Panc1 (cell line): ENCODE measurements around the gene ERICH4. TPM values are rescaled to one million over a fixed set of nuclear protein-coding genes. Genes with fewer than 3 reads are reported as not detected.

Experiments
- ATAC-seq: fragments of 200-7000 bp; cut with Tn5 transposase; 2 replicates; pipeline ENCODE4 v1.9.1; 2020; ENCODE audit warnings: mild to moderate bottlenecking, moderate library complexity
- BruUV-seq: library from RNA; stranded (reverse); fragments of 400-500 nt; replicated peaks from 2 replicates; lab custom pipeline; 2021; lab: Mats Ljungman, UMichigan
- CTCF ChIA-PET: fragments of 300-600 bp; sonication (Branson Sonifier 250); formaldehyde crosslinking; loops from one replicate; lab custom pipeline; 2022; ENCODE audit warnings: antibody characterized with exemption; lab: Charles Lee
- POLR2A ChIA-PET: fragments of 300-600 bp; sonication (Branson Sonifier 250); formaldehyde crosslinking; loops from one replicate; lab custom pipeline; 2022; ENCODE audit warnings: antibody characterized with exemption; lab: Charles Lee
- DNase-seq: peaks from one replicate; pipeline ENCODE4 v3.0.0-alpha.2; 2010; ENCODE audit warnings: low read depth, low spot score
- H3K27ac ChIP-seq: 2 replicates; pipeline ENCODE4 v1.5.1; 2011; ENCODE audit warnings: mild to moderate bottlenecking, low read length, inconsistent platforms
- H3K27me3 ChIP-seq: fragments of 200-500 bp; sonication (Bioruptor generic); 2 replicates; pipeline ENCODE4 v1.6.0; 2014; ENCODE audit warnings: low read length, inconsistent platforms; ENCODE audit not compliant: control insufficient read depth, insufficient read depth
- H3K36me3 ChIP-seq: fragments of 200-500 bp; sonication (Bioruptor generic); 2 replicates; pipeline ENCODE4 v1.5.1; 2014; ENCODE audit warnings: inconsistent platforms, mild to moderate bottlenecking, low read length, moderate library complexity; ENCODE audit not compliant: control insufficient read depth, insufficient read depth
- H3K4me1 ChIP-seq: 2 replicates; pipeline ENCODE4 v1.5.1; 2011; ENCODE audit warnings: inconsistent platforms, mild to moderate bottlenecking, low read length, moderate library complexity; ENCODE audit not compliant: control insufficient read depth, insufficient read depth
- H3K4me3 ChIP-seq, 2 experiments: 2 replicates each; pipeline ENCODE4 v1.5.1; 2011 to 2012; ENCODE audit warnings: low read depth in 2 of 2, low read length in 2 of 2, mild to moderate bottlenecking in 2 of 2, inconsistent platforms in 1 of 2, moderate library complexity in 1 of 2
- H3K9me3 ChIP-seq: fragments of 200-500 bp; sonication (Bioruptor generic); 2 replicates; pipeline ENCODE4 v1.5.1; 2014; ENCODE audit warnings: low read depth, mild to moderate bottlenecking, inconsistent platforms, low read length, moderate library complexity; ENCODE audit not compliant: control insufficient read depth, insufficient read depth
- POLR2AphosphoS5 ChIP-seq: IDR thresholded peaks from 2 replicates; pipeline ENCODE4 v1.6.1; 2012; ENCODE audit warnings: mild to moderate bottlenecking, low read depth, low read length, moderate library complexity
- SIN3A ChIP-seq: IDR thresholded peaks from 2 replicates; pipeline ENCODE4 v1.6.1; 2012; ENCODE audit warnings: low read depth, mild to moderate bottlenecking, low read length, moderate library complexity, borderline replicate concordance; ENCODE audit not compliant: insufficient read depth
- TCF7L2 ChIP-seq: IDR thresholded peaks from 2 replicates; pipeline ENCODE4 v1.6.1; 2011; ENCODE audit warnings: mild to moderate bottlenecking, low read depth, low read length, inconsistent platforms
- in situ Hi-C: cut with HindIII; loops from 2 replicates; pipeline ENCODE4 v1.10.0; 2016; ENCODE audit warnings: low sequenced_read_pairs, low pct_unique_long_range_greater_than_20kb
- intact Hi-C: fragments of 100-400 bp; cut with micrococcal nuclease; formaldehyde crosslinking; loops from one replicate; pipeline ENCODE4 v1.10.0; 2022; ENCODE audit not compliant: unreplicated experiment
- total RNA-seq: library from RNA; stranded (reverse); gene quantifications from one replicate; pipeline ENCODE4 v1.2.1, GENCODE V29; 2021; ENCODE audit not compliant: unreplicated experiment
- TF ChIP-seq, protein P1 (sequence below): fragments of 450-650 bp; IDR thresholded peaks from 2 replicates; pipeline ENCODE4 v1.5.1; 2017; ENCODE audit warnings: mild to moderate bottlenecking
- TF ChIP-seq, protein P2 (sequence below), 2 experiments: IDR thresholded peaks; 2 replicates each; pipeline ENCODE4 v1.6.1; 2011 to 2012; ENCODE audit warnings: low read depth in 2 of 2, control low read depth in 1 of 2, low read length in 1 of 2, mild to moderate bottlenecking in 1 of 2, moderate library complexity in 1 of 2; ENCODE audit not compliant: insufficient read depth in 1 of 2

Gene ERICH4
- total RNA-seq, 1 experiment from 2014 or later: not detected

GRCh38 chr19:41422456-41422855 is 20.5 kb upstream of the ERICH4 start:
- no TSS peak for BruUV-seq
- H3K27ac ChIP-seq: no peak overlapping the region
- TF ChIP-seq, protein P1, sequence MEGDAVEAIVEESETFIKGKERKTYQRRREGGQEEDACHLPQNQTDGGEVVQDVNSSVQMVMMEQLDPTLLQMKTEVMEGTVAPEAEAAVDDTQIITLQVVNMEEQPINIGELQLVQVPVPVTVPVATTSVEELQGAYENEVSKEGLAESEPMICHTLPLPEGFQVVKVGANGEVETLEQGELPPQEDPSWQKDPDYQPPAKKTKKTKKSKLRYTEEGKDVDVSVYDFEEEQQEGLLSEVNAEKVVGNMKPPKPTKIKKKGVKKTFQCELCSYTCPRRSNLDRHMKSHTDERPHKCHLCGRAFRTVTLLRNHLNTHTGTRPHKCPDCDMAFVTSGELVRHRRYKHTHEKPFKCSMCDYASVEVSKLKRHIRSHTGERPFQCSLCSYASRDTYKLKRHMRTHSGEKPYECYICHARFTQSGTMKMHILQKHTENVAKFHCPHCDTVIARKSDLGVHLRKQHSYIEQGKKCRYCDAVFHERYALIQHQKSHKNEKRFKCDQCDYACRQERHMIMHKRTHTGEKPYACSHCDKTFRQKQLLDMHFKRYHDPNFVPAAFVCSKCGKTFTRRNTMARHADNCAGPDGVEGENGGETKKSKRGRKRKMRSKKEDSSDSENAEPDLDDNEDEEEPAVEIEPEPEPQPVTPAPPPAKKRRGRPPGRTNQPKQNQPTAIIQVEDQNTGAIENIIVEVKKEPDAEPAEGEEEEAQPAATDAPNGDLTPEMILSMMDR: no peak
- TF ChIP-seq SIN3A (no peak), TCF7L2 (no peak), POLR2AphosphoS5 (no peak)
- TF ChIP-seq, protein P2, sequence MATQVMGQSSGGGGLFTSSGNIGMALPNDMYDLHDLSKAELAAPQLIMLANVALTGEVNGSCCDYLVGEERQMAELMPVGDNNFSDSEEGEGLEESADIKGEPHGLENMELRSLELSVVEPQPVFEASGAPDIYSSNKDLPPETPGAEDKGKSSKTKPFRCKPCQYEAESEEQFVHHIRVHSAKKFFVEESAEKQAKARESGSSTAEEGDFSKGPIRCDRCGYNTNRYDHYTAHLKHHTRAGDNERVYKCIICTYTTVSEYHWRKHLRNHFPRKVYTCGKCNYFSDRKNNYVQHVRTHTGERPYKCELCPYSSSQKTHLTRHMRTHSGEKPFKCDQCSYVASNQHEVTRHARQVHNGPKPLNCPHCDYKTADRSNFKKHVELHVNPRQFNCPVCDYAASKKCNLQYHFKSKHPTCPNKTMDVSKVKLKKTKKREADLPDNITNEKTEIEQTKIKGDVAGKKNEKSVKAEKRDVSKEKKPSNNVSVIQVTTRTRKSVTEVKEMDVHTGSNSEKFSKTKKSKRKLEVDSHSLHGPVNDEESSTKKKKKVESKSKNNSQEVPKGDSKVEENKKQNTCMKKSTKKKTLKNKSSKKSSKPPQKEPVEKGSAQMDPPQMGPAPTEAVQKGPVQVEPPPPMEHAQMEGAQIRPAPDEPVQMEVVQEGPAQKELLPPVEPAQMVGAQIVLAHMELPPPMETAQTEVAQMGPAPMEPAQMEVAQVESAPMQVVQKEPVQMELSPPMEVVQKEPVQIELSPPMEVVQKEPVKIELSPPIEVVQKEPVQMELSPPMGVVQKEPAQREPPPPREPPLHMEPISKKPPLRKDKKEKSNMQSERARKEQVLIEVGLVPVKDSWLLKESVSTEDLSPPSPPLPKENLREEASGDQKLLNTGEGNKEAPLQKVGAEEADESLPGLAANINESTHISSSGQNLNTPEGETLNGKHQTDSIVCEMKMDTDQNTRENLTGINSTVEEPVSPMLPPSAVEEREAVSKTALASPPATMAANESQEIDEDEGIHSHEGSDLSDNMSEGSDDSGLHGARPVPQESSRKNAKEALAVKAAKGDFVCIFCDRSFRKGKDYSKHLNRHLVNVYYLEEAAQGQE (IDR thresholded peaks at IDR 0.05; ENCODE audit: insufficient read depth in 1 of 2, low read depth in 2 of 2, low read length in 1 of 2): no peak
- ATAC-seq (no peak), DNase-seq (no peak)
- no peaks in the 10 kb centered on the region for H3K4me1 ChIP-seq
- POLR2A ChIA-PET: no interaction called here
- in situ Hi-C loops: no loop called here
- no peaks in the 10 kb centered on the region for H3K9me3 ChIP-seq
- H3K4me3 ChIP-seq: no peak overlapping the region
- CTCF ChIA-PET: no interaction called here
- intact Hi-C loops: no loop called here
- H3K27me3 ChIP-seq: no peaks in the 10 kb centered on the region
- H3K36me3 ChIP-seq: no peaks in the 10 kb centered on the region

GRCh38 chr19:41422955-41423354 is 20.0 kb upstream of the ERICH4 start:
- H3K4me3 ChIP-seq: no peak overlapping the region
- no TSS peak for BruUV-seq
- TF ChIP-seq, protein P2 (IDR thresholded peaks at IDR 0.05; ENCODE audit: insufficient read depth in 1 of 2, low read depth in 2 of 2, low read length in 1 of 2): no peak
- TF ChIP-seq SIN3A (no peak), POLR2AphosphoS5 (no peak), TCF7L2 (no peak)
- TF ChIP-seq, protein P1: no peak
- intact Hi-C loops (no loop called here), in situ Hi-C loops (no loop called here)
- no peaks in the 10 kb centered on the region for H3K4me1 ChIP-seq
- DNase-seq (no peak), ATAC-seq (no peak)
- no peaks in the 10 kb centered on the region for H3K9me3 ChIP-seq
- no peaks in the 10 kb centered on the region for H3K36me3 ChIP-seq
- H3K27ac ChIP-seq: no peak overlapping the region
- no peaks in the 10 kb centered on the region for H3K27me3 ChIP-seq
- POLR2A ChIA-PET: no interaction called here
- CTCF ChIA-PET: no interaction called here
